ENCODE results near the gene CDS2. TPM values are rescaled to one million over a fixed set of nuclear protein-coding genes. Genes with fewer than 3 reads are reported as not detected.

Gene CDS2
- total RNA-seq, 1 donor from 2014 or later, result 23.4 TPM

- no peak for DNase-seq (ENCODE audit: low read depth)
- TF ChIP-seq CTCF (IDR thresholded peaks at IDR 0.05; ENCODE audit: insufficient read depth, low read length, severe bottlenecking), result no peak
- FAIRE-seq, result no peak
- Histone ChIP-seq H3K4me3 (ENCODE audit: low read depth, low read length) (no peak overlapping the region), H3K36me3 (ENCODE audit: control insufficient read depth, insufficient read depth, low read length) (peaks cover 2% of the 10 kb centered on the region), H3K27me3 (ENCODE audit: control insufficient read depth, insufficient read depth, low read length) (no peaks in the 10 kb centered on the region)
Observed at GRCh38 chr20:5164645-5165625, 38.1 kb downstream of the CDS2 start.

DNA sequence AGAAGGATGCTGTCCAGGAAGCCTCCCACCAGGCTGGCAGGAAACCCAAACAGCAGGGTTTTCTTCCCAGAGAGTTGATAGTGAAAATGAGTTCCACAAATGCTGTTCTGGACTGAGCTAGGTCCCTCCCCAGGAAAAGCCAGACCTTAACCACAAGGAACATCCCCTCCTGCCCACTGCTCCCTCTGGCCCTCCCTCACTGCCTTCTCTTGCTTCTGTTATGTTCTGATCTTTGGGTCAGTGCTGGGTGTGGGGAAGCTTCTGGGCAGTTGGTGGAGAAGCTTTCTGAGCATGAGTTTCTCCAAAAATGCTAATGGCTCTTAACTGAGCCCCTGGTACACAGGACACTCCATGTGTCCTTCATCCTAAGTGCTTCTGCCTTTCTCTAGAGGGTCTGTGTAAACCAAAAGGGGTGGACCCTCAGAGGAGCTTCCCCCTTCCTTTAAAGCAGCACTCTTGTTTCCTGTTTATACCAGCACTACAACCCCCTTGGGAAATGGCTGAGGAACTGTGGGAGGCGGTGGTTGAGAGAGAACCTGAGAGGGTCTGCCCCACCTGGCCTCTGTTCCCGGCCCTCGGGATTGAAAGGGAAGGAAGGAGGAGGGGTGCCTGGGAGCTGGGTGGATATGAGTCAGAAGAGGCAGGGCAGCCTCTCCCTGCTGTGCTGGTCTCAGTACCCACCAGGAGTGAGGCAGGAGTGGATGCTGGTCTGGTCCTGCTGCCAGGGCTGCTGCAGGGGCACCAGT lies 42.0 kb downstream of the CDS2 start:
- Histone ChIP-seq H3K4me3 (ENCODE audit: low read depth, low read length) (no peak overlapping the region), H3K36me3 (ENCODE audit: control insufficient read depth, insufficient read depth, low read length) (peaks cover 6% of the 10 kb centered on the region), H3K27me3 (ENCODE audit: control insufficient read depth, insufficient read depth, low read length) (no peaks in the 10 kb centered on the region)
- peak; percentile 48 for DNase-seq (ENCODE audit: low read depth)
- TF ChIP-seq CTCF (IDR thresholded peaks at IDR 0.05; ENCODE audit: insufficient read depth, low read length, severe bottlenecking), result no peak
- peak; percentile 80 for FAIRE-seq

GRCh38 chr20:5170341-5170740 lies 43.5 kb downstream of the CDS2 start:
- H3K36me3 ChIP-seq (ENCODE audit: control insufficient read depth, insufficient read depth, low read length), result peaks cover 6% of the 10 kb centered on the region
- no peak overlapping the region for H3K4me3 ChIP-seq (ENCODE audit: low read depth, low read length)
- no peak for TF ChIP-seq CTCF (IDR thresholded peaks at IDR 0.05; ENCODE audit: insufficient read depth, low read length, severe bottlenecking)
- no peaks in the 10 kb centered on the region for H3K27me3 ChIP-seq (ENCODE audit: control insufficient read depth, insufficient read depth, low read length)
- FAIRE-seq (no peak), DNase-seq (ENCODE audit: low read depth) (no peak)

DNA sequence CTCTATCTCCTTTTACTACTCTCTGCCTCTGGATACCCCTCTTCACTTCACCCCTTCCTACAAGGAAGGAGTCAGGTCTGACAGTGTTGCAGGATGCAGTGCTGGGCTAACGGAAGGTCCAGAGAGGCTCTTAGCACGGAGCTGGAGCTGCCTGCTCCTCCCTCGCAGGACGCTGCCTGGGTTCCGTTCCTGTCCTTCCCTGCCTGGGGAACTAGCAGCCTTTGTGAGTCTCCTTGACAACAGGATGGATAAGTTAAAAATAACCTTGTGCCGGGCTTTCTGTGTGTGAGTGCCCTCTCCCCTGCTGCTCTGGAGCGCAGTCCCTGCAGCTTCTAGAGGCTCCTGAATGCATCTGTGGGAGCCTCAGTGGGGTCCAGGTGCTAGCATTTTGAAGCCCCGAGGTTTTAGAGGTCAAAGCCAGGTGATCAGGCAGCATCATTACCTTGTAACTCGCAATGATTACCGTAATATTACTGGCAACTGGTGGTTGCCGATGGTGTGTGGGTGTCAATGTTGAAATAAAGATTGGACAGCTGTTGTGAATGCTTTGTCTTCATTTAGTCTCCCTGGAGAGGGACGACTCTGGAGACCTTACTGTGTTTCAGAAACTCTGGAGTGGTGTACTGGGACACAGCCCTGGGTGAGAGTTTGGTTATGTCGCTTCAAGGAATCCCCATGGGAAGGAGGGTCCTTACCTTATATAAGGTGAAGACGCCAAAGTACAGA lies 44.4 kb downstream of the CDS2 start:
- DNase-seq (ENCODE audit: low read depth) (no peak), FAIRE-seq (peak; percentile 88)
- TF ChIP-seq CTCF (IDR thresholded peaks at IDR 0.05; ENCODE audit: insufficient read depth, low read length, severe bottlenecking), result no peak

GRCh38 chr20:5171790-5172164 lies 45.0 kb downstream of the CDS2 start:
- no peak for FAIRE-seq
- DNase-seq (ENCODE audit: low read depth), result no peak
- H3K4me3 ChIP-seq (ENCODE audit: low read depth, low read length), result no peak overlapping the region
- no peak for TF ChIP-seq CTCF (IDR thresholded peaks at IDR 0.05; ENCODE audit: insufficient read depth, low read length, severe bottlenecking)
- H3K27me3 ChIP-seq (ENCODE audit: control insufficient read depth, insufficient read depth, low read length), result no peaks in the 10 kb centered on the region
- peaks cover 6% of the 10 kb centered on the region for H3K36me3 ChIP-seq (ENCODE audit: control insufficient read depth, insufficient read depth, low read length)

More for the DNA sequence above, 44.4 kb downstream of the CDS2 start:
- Histone ChIP-seq H3K4me3 (ENCODE audit: low read depth, low read length) (no peak overlapping the region), H3K36me3 (ENCODE audit: control insufficient read depth, insufficient read depth, low read length) (peaks cover 6% of the 10 kb centered on the region), H3K27me3 (ENCODE audit: control insufficient read depth, insufficient read depth, low read length) (no peaks in the 10 kb centered on the region)
